Fibroblast of skin of left biceps (primary cell): ENCODE results near the gene SPATA6.
"Not testable (repeated sequence)": the region's sequence is repeated elsewhere in the genome, so short reads cannot be mapped to it uniquely, and the experiment has no call there.

ENCODE experiments used
- DNase-seq, 2 experiments: peaks; one replicate each; pipeline ENCODE4 v3.0.0-alpha.2; 2013; ENCODE audit warnings: low read depth in 2 of 2

Gene SPATA6

GRCh38 chr1:48471691-48472576, at the start of gene SPATA6:
TSS of gene SPATA6 (minus strand) at chr1:48472204. CDS start at chr1:48472008, 196 bp downstream.
- peak; percentile 75 to 80 for DNase-seq

- DNase-seq, result not testable (repeated sequence)
These were observed 47.9 kb upstream of the SPATA6 start for GRCh38 chr1:48519896-48520295.

GRCh38 chr1:48506870-48507269, 34.9 kb upstream of the SPATA6 start:
- DNase-seq, result no peak

GRCh38 chr1:48500541-48501450, 28.8 kb upstream of the SPATA6 start:
- no peak for DNase-seq

GRCh38 chr1:48499211-48499735, 27.3 kb upstream of the SPATA6 start:
- DNase-seq, result no peak

- DNase-seq, result peak; percentile 19 to 24
These were observed 26.2 kb upstream of the SPATA6 start for GRCh38 chr1:48498096-48498791.

- no peak for DNase-seq
These were observed 23.9 kb upstream of the SPATA6 start for GRCh38 chr1:48495911-48496310.

- DNase-seq, result no peak
These were observed 23.2 kb upstream of the SPATA6 start for GRCh38 chr1:48495166-48495565.

- DNase-seq, result peak in 1 of 2 experiments; percentile 32
These were observed 22.2 kb upstream of the SPATA6 start for GRCh38 chr1:48493970-48494769.

- DNase-seq, result no peak
These were observed 21.0 kb upstream of the SPATA6 start for GRCh38 chr1:48493041-48493440.

GRCh38 chr1:48492392-48492791, 20.4 kb upstream of the SPATA6 start:
- no peak for DNase-seq

- no peak for DNase-seq
These were observed 16.7 kb upstream of the SPATA6 start for GRCh38 chr1:48488721-48489120.

GRCh38 chr1:48480504-48480903, 8.5 kb upstream of the SPATA6 start:
- no peak for DNase-seq

- DNase-seq, result not testable (repeated sequence)
These were observed 8.0 kb upstream of the SPATA6 start for GRCh38 chr1:48480023-48480422.

GRCh38 chr1:48472638-48473037, 634 bp upstream of the SPATA6 start:
- no peak for DNase-seq

GRCh38 chr1:48470950-48471690, 884 bp downstream of the SPATA6 start:
- no peak for DNase-seq

GRCh38 chr1:48470481-48470855, 1.5 kb downstream of the SPATA6 start:
- no peak for DNase-seq

- DNase-seq, result peak in 1 of 2 experiments; percentile 14
These were observed 2.2 kb downstream of the SPATA6 start for GRCh38 chr1:48469616-48470480.

- DNase-seq, result no peak
These were observed 5.4 kb downstream of the SPATA6 start for GRCh38 chr1:48466594-48466993.
